Measurements from ENCODE around the gene UNC45A. TPM values are rescaled to one million over a fixed set of nuclear protein-coding genes. Genes with fewer than 3 reads are reported as not detected.

The UNC45A gene
- total RNA-seq, 1 donor from 2014 or later: 50.1 TPM

DNA sequence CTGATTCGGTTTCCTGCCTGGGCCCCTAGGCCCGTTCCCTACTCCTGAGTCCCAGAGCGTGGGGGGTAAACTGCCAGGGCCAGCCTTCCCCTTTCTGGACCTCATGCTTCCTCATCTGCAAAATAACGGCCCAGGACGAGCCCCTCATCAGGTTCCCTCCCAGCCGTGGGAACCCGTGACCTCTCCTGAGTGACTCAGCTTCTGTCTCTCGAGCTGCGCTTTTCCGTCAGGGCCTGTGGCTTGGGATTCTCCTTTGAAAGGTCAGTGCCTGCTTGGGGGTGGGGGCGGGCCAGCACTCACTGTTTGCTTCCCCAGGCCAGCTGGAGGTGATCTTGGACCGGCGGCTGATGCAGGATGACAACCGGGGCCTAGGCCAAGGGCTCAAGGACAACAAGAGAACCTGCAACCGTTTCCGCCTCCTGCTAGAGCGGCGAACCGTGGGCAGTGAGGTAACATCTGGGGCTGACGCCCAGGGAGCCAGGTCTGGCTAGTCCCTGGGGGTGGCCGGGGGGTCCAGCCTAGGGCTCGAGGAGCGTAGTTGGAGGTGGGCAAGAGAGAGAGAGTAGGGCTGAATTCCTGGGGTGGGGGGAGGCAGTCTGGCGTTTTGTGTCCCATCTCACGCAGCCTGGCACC, 19.2 kb upstream of the UNC45A start:
- Histone ChIP-seq H3K4me3 (ENCODE audit: low read depth, low read length) (no peak overlapping the region), H3K27me3 (ENCODE audit: control insufficient read depth, insufficient read depth, low read length) (no peaks in the 10 kb centered on the region), H3K36me3 (ENCODE audit: control insufficient read depth, insufficient read depth, low read length) (peaks cover 3% of the 10 kb centered on the region)
- no peak for DNase-seq (ENCODE audit: low read depth)
- TF ChIP-seq, protein P1, sequence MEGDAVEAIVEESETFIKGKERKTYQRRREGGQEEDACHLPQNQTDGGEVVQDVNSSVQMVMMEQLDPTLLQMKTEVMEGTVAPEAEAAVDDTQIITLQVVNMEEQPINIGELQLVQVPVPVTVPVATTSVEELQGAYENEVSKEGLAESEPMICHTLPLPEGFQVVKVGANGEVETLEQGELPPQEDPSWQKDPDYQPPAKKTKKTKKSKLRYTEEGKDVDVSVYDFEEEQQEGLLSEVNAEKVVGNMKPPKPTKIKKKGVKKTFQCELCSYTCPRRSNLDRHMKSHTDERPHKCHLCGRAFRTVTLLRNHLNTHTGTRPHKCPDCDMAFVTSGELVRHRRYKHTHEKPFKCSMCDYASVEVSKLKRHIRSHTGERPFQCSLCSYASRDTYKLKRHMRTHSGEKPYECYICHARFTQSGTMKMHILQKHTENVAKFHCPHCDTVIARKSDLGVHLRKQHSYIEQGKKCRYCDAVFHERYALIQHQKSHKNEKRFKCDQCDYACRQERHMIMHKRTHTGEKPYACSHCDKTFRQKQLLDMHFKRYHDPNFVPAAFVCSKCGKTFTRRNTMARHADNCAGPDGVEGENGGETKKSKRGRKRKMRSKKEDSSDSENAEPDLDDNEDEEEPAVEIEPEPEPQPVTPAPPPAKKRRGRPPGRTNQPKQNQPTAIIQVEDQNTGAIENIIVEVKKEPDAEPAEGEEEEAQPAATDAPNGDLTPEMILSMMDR (IDR thresholded peaks at IDR 0.05; ENCODE audit: insufficient read depth, low read length, poor library complexity, severe bottlenecking): no peak

DNA sequence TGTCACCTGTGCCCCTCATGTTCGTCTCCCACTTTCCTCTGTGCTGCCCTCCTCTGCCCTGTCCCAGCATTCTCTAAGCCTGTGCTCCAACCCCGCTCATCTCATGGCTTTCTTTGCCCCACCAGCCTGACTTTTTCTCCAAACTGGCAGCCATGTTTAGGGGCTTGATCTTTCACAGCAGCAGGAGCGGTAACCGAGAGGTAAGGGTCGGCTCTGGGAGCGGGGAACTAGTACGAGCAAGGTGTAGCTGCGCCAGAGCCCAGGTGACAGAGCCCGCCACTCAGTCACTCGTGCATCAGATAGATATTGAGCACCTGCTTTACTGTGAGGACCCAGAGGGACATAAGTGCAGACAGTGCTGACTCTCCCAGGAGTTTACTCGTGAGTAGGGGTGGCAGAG, 18.6 kb upstream of the UNC45A start:
- TF ChIP-seq, protein P1 (IDR thresholded peaks at IDR 0.05; ENCODE audit: insufficient read depth, low read length, poor library complexity, severe bottlenecking): no peak

DNA sequence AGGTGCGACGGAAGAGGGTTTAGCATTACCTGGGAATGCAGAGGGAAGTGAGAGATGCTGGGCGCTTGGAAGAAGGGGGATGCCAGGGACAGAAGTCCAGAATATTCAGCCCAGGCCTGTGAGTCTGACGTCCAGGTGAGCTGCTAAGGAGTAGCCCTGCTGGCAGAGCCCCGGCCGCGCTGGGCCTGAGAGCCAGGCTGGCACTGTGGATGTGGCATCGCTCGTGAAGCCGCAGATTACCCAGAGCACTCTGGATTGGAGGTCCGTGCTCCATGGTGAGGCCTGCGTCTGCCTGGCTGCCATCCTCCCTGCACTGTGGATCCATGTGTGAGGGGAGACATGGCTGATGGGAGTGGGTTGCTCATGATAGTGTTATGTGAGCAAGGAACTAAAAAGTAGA, 17.5 kb upstream of the UNC45A start:
- Histone ChIP-seq H3K4me3 (ENCODE audit: low read depth, low read length) (no peak overlapping the region), H3K27me3 (ENCODE audit: control insufficient read depth, insufficient read depth, low read length) (no peaks in the 10 kb centered on the region), H3K36me3 (ENCODE audit: control insufficient read depth, insufficient read depth, low read length) (peaks cover 2% of the 10 kb centered on the region)
- TF ChIP-seq, protein P1 (IDR thresholded peaks at IDR 0.05; ENCODE audit: insufficient read depth, low read length, poor library complexity, severe bottlenecking): no peak
- no peak for DNase-seq (ENCODE audit: low read depth)

More for the DNA sequence above, 18.6 kb upstream of the UNC45A start:
- Histone ChIP-seq H3K36me3 (ENCODE audit: control insufficient read depth, insufficient read depth, low read length) (peaks cover 3% of the 10 kb centered on the region), H3K4me3 (ENCODE audit: low read depth, low read length) (no peak overlapping the region), H3K27me3 (ENCODE audit: control insufficient read depth, insufficient read depth, low read length) (no peaks in the 10 kb centered on the region)
- no peak for DNase-seq (ENCODE audit: low read depth)

DNA sequence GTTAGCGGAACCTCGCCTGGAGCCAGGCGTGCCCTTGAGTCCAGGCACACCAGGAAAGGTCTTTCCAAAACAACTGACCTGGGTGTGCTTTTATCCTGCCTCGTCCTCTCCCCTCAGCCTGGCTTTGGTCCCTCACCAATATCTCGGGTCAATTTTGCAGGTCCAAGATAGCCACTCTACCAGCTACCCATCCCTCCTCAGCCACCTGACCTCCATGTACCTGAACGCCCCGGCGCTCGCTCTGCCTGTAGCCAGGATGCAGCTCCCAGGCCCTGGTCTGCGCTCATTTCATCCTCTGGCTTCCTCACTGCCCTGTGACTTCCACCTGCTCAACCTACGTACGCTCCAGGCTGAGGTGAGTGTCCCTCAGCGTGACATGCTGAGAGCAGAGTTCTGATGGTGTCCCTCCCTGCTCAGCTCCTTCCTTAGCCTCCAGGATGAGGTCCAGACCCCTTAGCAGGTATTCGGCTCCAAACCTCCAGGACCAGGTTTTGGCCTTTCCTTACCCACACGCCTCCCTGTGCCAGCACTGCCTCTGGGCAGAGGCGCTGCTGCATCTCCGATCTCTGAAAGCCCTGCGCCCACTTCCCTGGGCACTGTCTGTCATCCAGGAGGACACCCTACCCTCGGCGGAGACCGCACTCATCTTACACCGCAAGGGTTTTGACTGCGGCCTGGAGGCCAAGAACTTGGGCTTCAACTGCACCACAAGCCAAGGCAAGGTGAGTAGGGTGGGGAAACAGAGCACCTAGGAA, 16.9 kb upstream of the UNC45A start:
- Histone ChIP-seq H3K4me3 (ENCODE audit: low read depth, low read length) (no peak overlapping the region), H3K36me3 (ENCODE audit: control insufficient read depth, insufficient read depth, low read length) (peaks cover 2% of the 10 kb centered on the region), H3K27me3 (ENCODE audit: control insufficient read depth, insufficient read depth, low read length) (no peaks in the 10 kb centered on the region)
- TF ChIP-seq, protein P1 (IDR thresholded peaks at IDR 0.05; ENCODE audit: insufficient read depth, low read length, poor library complexity, severe bottlenecking): no peak
- no peak for DNase-seq (ENCODE audit: low read depth)

DNA sequence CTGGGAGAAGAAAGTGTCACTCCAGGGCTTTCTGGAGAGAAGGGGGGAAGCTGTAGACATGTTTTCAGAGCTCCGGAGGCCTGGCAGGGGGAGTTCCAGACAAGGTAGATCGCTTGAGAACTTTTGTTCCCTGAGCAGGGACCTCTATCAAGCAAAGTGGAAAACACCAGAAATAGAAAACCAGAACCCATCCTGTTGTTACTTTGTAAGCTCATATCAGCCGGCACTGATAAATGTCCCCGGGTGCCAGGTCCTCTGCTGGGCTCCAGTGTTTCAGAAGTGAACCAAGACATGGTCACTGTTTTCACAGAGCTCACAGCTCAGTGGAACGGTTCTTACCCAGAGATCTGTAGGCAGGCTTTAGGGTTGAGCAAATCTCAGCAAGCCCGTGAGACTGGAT, 16.2 kb upstream of the UNC45A start:
- Histone ChIP-seq H3K36me3 (ENCODE audit: control insufficient read depth, insufficient read depth, low read length) (peaks cover 2% of the 10 kb centered on the region), H3K4me3 (ENCODE audit: low read depth, low read length) (no peak overlapping the region), H3K27me3 (ENCODE audit: control insufficient read depth, insufficient read depth, low read length) (no peaks in the 10 kb centered on the region)
- TF ChIP-seq, protein P1 (IDR thresholded peaks at IDR 0.05; ENCODE audit: insufficient read depth, low read length, poor library complexity, severe bottlenecking): no peak
- no peak for DNase-seq (ENCODE audit: low read depth)
